IMR-90 (cell line): Measurements from ENCODE around the gene AMT.
"Not testable (repeated sequence)": the region's sequence is repeated elsewhere in the genome, so short reads cannot be mapped to it uniquely, and the experiment has no call there.

Source experiments
- MXI1 ChIP-seq: IDR thresholded peaks from 2 replicates; pipeline ENCODE4 v1.6.1; 2012; ENCODE audit warnings: low read depth, mild to moderate bottlenecking, low read length, moderate library complexity, borderline replicate concordance
- NFE2L2 ChIP-seq: fragments of 150-350 bp; IDR thresholded peaks from 2 replicates; pipeline ENCODE4 v1.6.1; 2016; ENCODE audit warnings: low read depth, mild to moderate bottlenecking, low read length
- POLR2A ChIP-seq: IDR thresholded peaks from 2 replicates; pipeline ENCODE4 v1.6.1; 2012; ENCODE audit warnings: mild to moderate bottlenecking, low read depth, low read length
- RCOR1 ChIP-seq: IDR thresholded peaks from 2 replicates; pipeline ENCODE4 v1.6.1; 2012; ENCODE audit warnings: mild to moderate bottlenecking, low read length, improper control_type of control experiment; ENCODE audit not compliant: insufficient replicate concordance
- SMC3 ChIP-seq: fragments of 150-350 bp; IDR thresholded peaks from 2 replicates; pipeline ENCODE4 v1.6.1; 2016; ENCODE audit warnings: low read depth, mild to moderate bottlenecking, antibody characterized with exemption, low read length, moderate library complexity
- TF ChIP-seq, protein P1 (sequence below): conservative IDR thresholded peaks from 2 replicates; pipeline ENCODE4 v1.5.1; 2012; ENCODE audit warnings: mild to moderate bottlenecking, low read depth, low read length, improper control_type of control experiment

DNA sequence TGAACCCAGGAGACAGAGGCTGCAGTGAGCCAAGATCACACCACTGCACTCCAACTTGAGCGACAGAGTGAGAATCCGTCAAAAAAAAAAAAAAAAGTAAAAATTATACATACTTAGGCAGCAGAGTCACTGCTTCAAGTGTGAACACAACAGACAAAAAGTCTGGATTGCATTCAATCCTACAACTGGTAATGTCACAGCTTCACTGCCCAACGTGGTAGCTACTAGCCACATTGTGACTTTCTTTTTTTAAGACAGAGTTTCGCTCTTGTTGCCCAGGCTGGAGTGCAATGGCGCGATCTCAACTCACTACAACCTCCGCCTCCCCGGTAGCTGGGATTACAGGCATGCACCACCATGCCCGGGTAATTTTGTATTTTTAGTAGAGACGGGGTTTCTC is 31.0 kb downstream of the AMT start:
- TF ChIP-seq, protein P1, sequence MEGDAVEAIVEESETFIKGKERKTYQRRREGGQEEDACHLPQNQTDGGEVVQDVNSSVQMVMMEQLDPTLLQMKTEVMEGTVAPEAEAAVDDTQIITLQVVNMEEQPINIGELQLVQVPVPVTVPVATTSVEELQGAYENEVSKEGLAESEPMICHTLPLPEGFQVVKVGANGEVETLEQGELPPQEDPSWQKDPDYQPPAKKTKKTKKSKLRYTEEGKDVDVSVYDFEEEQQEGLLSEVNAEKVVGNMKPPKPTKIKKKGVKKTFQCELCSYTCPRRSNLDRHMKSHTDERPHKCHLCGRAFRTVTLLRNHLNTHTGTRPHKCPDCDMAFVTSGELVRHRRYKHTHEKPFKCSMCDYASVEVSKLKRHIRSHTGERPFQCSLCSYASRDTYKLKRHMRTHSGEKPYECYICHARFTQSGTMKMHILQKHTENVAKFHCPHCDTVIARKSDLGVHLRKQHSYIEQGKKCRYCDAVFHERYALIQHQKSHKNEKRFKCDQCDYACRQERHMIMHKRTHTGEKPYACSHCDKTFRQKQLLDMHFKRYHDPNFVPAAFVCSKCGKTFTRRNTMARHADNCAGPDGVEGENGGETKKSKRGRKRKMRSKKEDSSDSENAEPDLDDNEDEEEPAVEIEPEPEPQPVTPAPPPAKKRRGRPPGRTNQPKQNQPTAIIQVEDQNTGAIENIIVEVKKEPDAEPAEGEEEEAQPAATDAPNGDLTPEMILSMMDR = not testable (repeated sequence)
- TF ChIP-seq POLR2A, NFE2L2, MXI1, RCOR1, SMC3: not testable (repeated sequence)
